ACC112 (cell line): Measurements from ENCODE around the gene YARS1.
A peak's percentile ranks its signal among the peaks of the same experiment; 100 is the strongest.

Experiments
- H2AFZ ChIP-seq: fragments of 200-600 bp; sonication (generic); one replicate; pipeline ENCODE4 v1.6.0; 2017; ENCODE audit warnings: antibody characterized with exemption, low read length; ENCODE audit not compliant: unreplicated experiment
- H3K27ac ChIP-seq: fragments of 200-600 bp; sonication (generic); 2 replicates; pipeline ENCODE4 v1.5.1; 2014; ENCODE audit warnings: low read depth, mild to moderate bottlenecking, antibody characterized with exemption, low read length, moderate library complexity
- H3K27me3 ChIP-seq: fragments of 200-600 bp; sonication (generic); 2 replicates; pipeline ENCODE4 v1.6.1; 2014; ENCODE audit warnings: mild to moderate bottlenecking, antibody characterized with exemption, low read length, moderate library complexity, mixed read lengths; ENCODE audit not compliant: insufficient read depth
- H3K36me3 ChIP-seq: fragments of 200-600 bp; sonication (generic); 2 replicates; pipeline ENCODE4 v1.6.1; 2016; ENCODE audit warnings: mild to moderate bottlenecking, antibody characterized with exemption, low read length, moderate library complexity, mixed read lengths; ENCODE audit not compliant: insufficient read depth
- H3K4me1 ChIP-seq: fragments of 200-600 bp; sonication (generic); one replicate; pipeline ENCODE4 v1.6.1; 2016; ENCODE audit warnings: low read length, mixed read lengths; ENCODE audit not compliant: insufficient read depth, unreplicated experiment, control insufficient read depth
- H3K4me3 ChIP-seq: fragments of 200-600 bp; sonication (generic); 2 replicates; pipeline ENCODE4 v1.5.1; 2014; ENCODE audit warnings: mild to moderate bottlenecking, low read depth, low read length
- H3K79me2 ChIP-seq: fragments of 200-600 bp; sonication (generic); one replicate; pipeline ENCODE4 v1.6.0; 2016; ENCODE audit warnings: low read length; ENCODE audit not compliant: control insufficient read depth, unreplicated experiment, insufficient read depth

YARS1 gene

GRCh38 chr1:32770741-32771548 lies 46.2 kb downstream of the YARS1 start:
- H3K27me3 ChIP-seq = no peaks in the 10 kb centered on the region
- no peaks in the 10 kb centered on the region for H3K36me3 ChIP-seq
- peaks cover 34% of the 10 kb centered on the region for H3K4me1 ChIP-seq
- no peaks in the 10 kb centered on the region for H3K79me2 ChIP-seq
- H3K4me3 ChIP-seq = no peak overlapping the region
- H3K27ac ChIP-seq = no peak overlapping the region
- H2AFZ ChIP-seq = no peak overlapping the region

- H3K36me3 ChIP-seq = no peaks in the 10 kb centered on the region
- H2AFZ ChIP-seq = no peak overlapping the region
- no peaks in the 10 kb centered on the region for H3K27me3 ChIP-seq
- H3K4me1 ChIP-seq = peaks cover 27% of the 10 kb centered on the region
- H3K27ac ChIP-seq = no peak overlapping the region
- H3K4me3 ChIP-seq = no peak overlapping the region
- H3K79me2 ChIP-seq = no peaks in the 10 kb centered on the region
These were observed 46.9 kb downstream of the YARS1 start for GRCh38 chr1:32770221-32770731.

- Histone ChIP-seq H3K27ac (peak overlapping the region; percentile 49), H3K4me3 (no peak overlapping the region), H3K27me3 (no peaks in the 10 kb centered on the region), H3K79me2 (no peaks in the 10 kb centered on the region), H2AFZ (no peak overlapping the region), H3K4me1 (peaks cover 22% of the 10 kb centered on the region), H3K36me3 (no peaks in the 10 kb centered on the region)
These were observed 47.5 kb downstream of the YARS1 start for GRCh38 chr1:32769524-32770220.

GRCh38 chr1:32768110-32768850 lies 48.9 kb downstream of the YARS1 start:
- H3K27ac ChIP-seq = no peak overlapping the region
- H3K79me2 ChIP-seq = no peaks in the 10 kb centered on the region
- H3K36me3 ChIP-seq = no peaks in the 10 kb centered on the region
- no peak overlapping the region for H3K4me3 ChIP-seq
- no peaks in the 10 kb centered on the region for H3K27me3 ChIP-seq
- H3K4me1 ChIP-seq = peaks cover 22% of the 10 kb centered on the region
- H2AFZ ChIP-seq = no peak overlapping the region

- Histone ChIP-seq H3K4me1 (peaks cover 22% of the 10 kb centered on the region), H3K27ac (no peak overlapping the region), H3K27me3 (no peaks in the 10 kb centered on the region)
These were observed 49.5 kb downstream of the YARS1 start for GRCh38 chr1:32767641-32768040.

GRCh38 chr1:32767156-32767555 lies 50.0 kb downstream of the YARS1 start:
- H2AFZ ChIP-seq = no peak overlapping the region
- H3K27me3 ChIP-seq = no peaks in the 10 kb centered on the region
- no peak overlapping the region for H3K4me3 ChIP-seq
- H3K79me2 ChIP-seq = no peaks in the 10 kb centered on the region
- peaks cover 22% of the 10 kb centered on the region for H3K4me1 ChIP-seq
- no peak overlapping the region for H3K27ac ChIP-seq
- H3K36me3 ChIP-seq = no peaks in the 10 kb centered on the region

More at GRCh38 chr1:32767641-32768040, 49.5 kb downstream of the YARS1 start:
- H3K4me3 ChIP-seq = no peak overlapping the region
- H3K36me3 ChIP-seq = no peaks in the 10 kb centered on the region
- H2AFZ ChIP-seq = no peak overlapping the region
- H3K79me2 ChIP-seq = no peaks in the 10 kb centered on the region

GRCh38 chr1:32766328-32766972 lies 50.7 kb downstream of the YARS1 start:
- no peak overlapping the region for H3K4me3 ChIP-seq
- H3K79me2 ChIP-seq = no peaks in the 10 kb centered on the region

GRCh38 chr1:32765570-32766327 lies 51.4 kb downstream of the YARS1 start:
- Histone ChIP-seq H3K27ac (no peak overlapping the region), H3K79me2 (no peaks in the 10 kb centered on the region), H3K4me1 (peaks cover 36% of the 10 kb centered on the region), H3K27me3 (no peaks in the 10 kb centered on the region), H3K4me3 (no peak overlapping the region), H3K36me3 (no peaks in the 10 kb centered on the region), H2AFZ (no peak overlapping the region)

More at GRCh38 chr1:32766328-32766972, 50.7 kb downstream of the YARS1 start:
- Histone ChIP-seq H3K4me1 (peaks cover 29% of the 10 kb centered on the region), H3K27ac (no peak overlapping the region), H3K36me3 (no peaks in the 10 kb centered on the region), H2AFZ (no peak overlapping the region), H3K27me3 (no peaks in the 10 kb centered on the region)

GRCh38 chr1:32764826-32765569 lies 52.2 kb downstream of the YARS1 start:
- no peaks in the 10 kb centered on the region for H3K27me3 ChIP-seq
- H3K79me2 ChIP-seq = no peaks in the 10 kb centered on the region
- H3K4me1 ChIP-seq = peaks cover 41% of the 10 kb centered on the region
- no peak overlapping the region for H3K27ac ChIP-seq
- no peaks in the 10 kb centered on the region for H3K36me3 ChIP-seq
- no peak overlapping the region for H3K4me3 ChIP-seq
- H2AFZ ChIP-seq = no peak overlapping the region
